Measurements from ENCODE around the gene TENM3. TPM values are rescaled to one million over a fixed set of nuclear protein-coding genes. Genes with fewer than 3 reads are reported as not detected.

TENM3 gene
- total RNA-seq, 2 experiments from 2014 or later = not detected

- Mint-ChIP-seq H3K9me3 (no peaks in the 10 kb centered on the region), H3K4me3 (no peak overlapping the region), H3K36me3 (ENCODE audit: low read depth) (no peaks in the 10 kb centered on the region), H3K4me1 (ENCODE audit: low read depth) (no peaks in the 10 kb centered on the region), H3K27ac (no peak overlapping the region), H3K27me3 (no peaks in the 10 kb centered on the region)
- POLR2A ChIA-PET = no interaction called here
- no peak for DNase-seq
- Histone ChIP-seq H3K36me3 (ENCODE audit: insufficient read depth, low read length) (no peaks in the 10 kb centered on the region), H3K4me3 (ENCODE audit: low read length) (no peak overlapping the region), H3K4me1 (ENCODE audit: insufficient read depth, low read length) (no peaks in the 10 kb centered on the region), H3K27me3 (ENCODE audit: control insufficient read depth in 1 of 2, insufficient read depth in 2 of 2, low read length in 2 of 2) (no peaks in the 10 kb centered on the region), H3K9me3 (ENCODE audit: control insufficient read depth in 1 of 2, insufficient read depth in 1 of 2, low read length in 2 of 2) (peaks cover 0 to 2% of the 10 kb centered on the region in 2 experiments), H3K27ac (ENCODE audit: low read depth in 1 of 2, low read length in 2 of 2) (no peak overlapping the region)
- TF ChIP-seq CTCF (IDR thresholded peaks at IDR 0.05) = no peak
- CTCF ChIA-PET = no interaction called here
- intact Hi-C loops (cut with DNase I, micrococcal nuclease) = no loop called here
- ATAC-seq (ENCODE audit: poor library complexity) = no peak
Measured at GRCh38 chr4:182224192-182224850, 18.9 kb upstream of the TENM3 start.

- no peak overlapping the region for H3K4me3 Mint-ChIP-seq
Measured at GRCh38 chr4:182225257-182225852, 17.8 kb upstream of the TENM3 start.

GRCh38 chr4:182227611-182228010 lies 15.6 kb upstream of the TENM3 start:
- DNase-seq = no peak
- Histone ChIP-seq H3K9me3 (ENCODE audit: control insufficient read depth in 1 of 2, insufficient read depth in 1 of 2, low read length in 2 of 2) (no peaks in the 10 kb centered on the region), H3K27ac (ENCODE audit: low read depth in 1 of 2, low read length in 2 of 2) (no peak overlapping the region), H3K4me1 (ENCODE audit: insufficient read depth, low read length) (no peaks in the 10 kb centered on the region), H3K27me3 (ENCODE audit: control insufficient read depth in 1 of 2, insufficient read depth in 2 of 2, low read length in 2 of 2) (no peaks in the 10 kb centered on the region), H3K36me3 (ENCODE audit: insufficient read depth, low read length) (no peaks in the 10 kb centered on the region), H3K4me3 (ENCODE audit: low read length) (no peak overlapping the region)
- no peak for TF ChIP-seq CTCF (IDR thresholded peaks at IDR 0.05)
- H3K36me3 Mint-ChIP-seq (ENCODE audit: low read depth) = no peaks in the 10 kb centered on the region
- intact Hi-C loops (cut with DNase I, micrococcal nuclease) = no loop called here
- ATAC-seq (ENCODE audit: poor library complexity) = no peak
- no peaks in the 10 kb centered on the region for H3K27me3 Mint-ChIP-seq
- no peaks in the 10 kb centered on the region for H3K4me1 Mint-ChIP-seq (ENCODE audit: low read depth)
- CTCF ChIA-PET = no interaction called here
- H3K27ac Mint-ChIP-seq = no peak overlapping the region
- no peak overlapping the region for H3K4me3 Mint-ChIP-seq
- POLR2A ChIA-PET = interaction anchor here (0.7 kb wide), 1 partner anchor 134 kb away, joined by 3 read pairs; no protein-coding TSS in a partner anchor
- H3K9me3 Mint-ChIP-seq = no peaks in the 10 kb centered on the region

More at GRCh38 chr4:182225257-182225852, 17.8 kb upstream of the TENM3 start:
- TF ChIP-seq CTCF (IDR thresholded peaks at IDR 0.05) = no peak
- Mint-ChIP-seq H3K9me3 (no peaks in the 10 kb centered on the region), H3K27me3 (no peaks in the 10 kb centered on the region), H3K27ac (no peak overlapping the region), H3K36me3 (ENCODE audit: low read depth) (no peaks in the 10 kb centered on the region), H3K4me1 (ENCODE audit: low read depth) (no peaks in the 10 kb centered on the region)
- ATAC-seq (ENCODE audit: poor library complexity) (no peak), DNase-seq (no peak)
- intact Hi-C loops (cut with DNase I, micrococcal nuclease) = no loop called here
- H3K9me3 ChIP-seq (ENCODE audit: control insufficient read depth in 1 of 2, insufficient read depth in 1 of 2, low read length in 2 of 2) = no peaks in the 10 kb centered on the region
- H3K4me3 ChIP-seq (ENCODE audit: low read length) = no peak overlapping the region
- H3K4me1 ChIP-seq (ENCODE audit: insufficient read depth, low read length) = no peaks in the 10 kb centered on the region
- POLR2A ChIA-PET = no interaction called here
- H3K27ac ChIP-seq (ENCODE audit: low read depth in 1 of 2, low read length in 2 of 2) = no peak overlapping the region
- H3K27me3 ChIP-seq (ENCODE audit: control insufficient read depth in 1 of 2, insufficient read depth in 2 of 2, low read length in 2 of 2) = no peaks in the 10 kb centered on the region
- CTCF ChIA-PET = no interaction called here
- no peaks in the 10 kb centered on the region for H3K36me3 ChIP-seq (ENCODE audit: insufficient read depth, low read length)
